GM12864 (cell line): Measurements from ENCODE around the gene SPOPL.
A peak's percentile ranks its signal among the peaks of the same experiment; 100 is the strongest.

ENCODE experiments used
- DNase-seq: peaks from one replicate; pipeline ENCODE4 v3.0.0-alpha.2; 2011; ENCODE audit warnings: low read depth
- H3K4me3 ChIP-seq: 2 replicates; pipeline ENCODE4 v1.5.1; 2011; ENCODE audit warnings: mild to moderate bottlenecking, low read depth, low read length, control low read depth
- TF ChIP-seq, protein P1 (sequence below): IDR thresholded peaks from 2 replicates; pipeline ENCODE4 v1.5.1; 2011; ENCODE audit warnings: low read depth, mild to moderate bottlenecking, moderate library complexity, low read length, control low read depth, inconsistent platforms; ENCODE audit errors: missing control alignments

Gene SPOPL

DNA sequence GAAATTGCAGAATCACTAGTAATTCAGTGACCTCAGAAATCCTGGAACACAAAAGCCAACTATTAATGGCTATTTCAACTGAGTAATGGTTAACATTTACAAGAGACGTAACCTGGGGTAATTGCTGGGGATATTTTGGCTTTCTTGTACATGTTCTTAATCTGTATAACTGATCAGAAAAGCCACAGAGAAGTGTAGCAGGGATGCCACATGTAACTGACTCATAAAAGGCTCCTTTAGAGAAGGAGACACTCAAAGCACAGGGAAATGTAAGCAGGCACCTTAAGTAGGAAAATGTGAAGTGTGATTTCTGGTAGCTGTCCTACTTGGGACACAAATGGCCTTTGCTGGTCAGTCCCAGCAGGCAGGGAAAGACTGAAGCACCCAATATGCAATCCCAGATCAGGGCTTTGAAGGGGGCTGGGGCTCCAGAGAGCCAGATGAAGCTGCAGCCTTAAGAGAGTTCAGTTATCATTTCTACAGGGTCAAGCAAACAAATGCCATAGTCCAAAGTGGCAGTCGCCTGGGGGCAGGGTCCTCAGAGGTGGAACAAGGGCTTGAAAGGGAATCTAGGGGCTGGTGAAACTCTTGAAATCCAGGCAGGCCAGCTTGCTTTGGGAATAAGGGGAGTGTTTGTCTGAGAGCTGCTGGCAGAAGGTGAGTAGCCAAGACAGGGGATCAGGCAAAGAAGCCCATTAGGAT is 7.2 kb upstream of the SPOPL start:
- DNase-seq: no peak
- TF ChIP-seq, protein P1, sequence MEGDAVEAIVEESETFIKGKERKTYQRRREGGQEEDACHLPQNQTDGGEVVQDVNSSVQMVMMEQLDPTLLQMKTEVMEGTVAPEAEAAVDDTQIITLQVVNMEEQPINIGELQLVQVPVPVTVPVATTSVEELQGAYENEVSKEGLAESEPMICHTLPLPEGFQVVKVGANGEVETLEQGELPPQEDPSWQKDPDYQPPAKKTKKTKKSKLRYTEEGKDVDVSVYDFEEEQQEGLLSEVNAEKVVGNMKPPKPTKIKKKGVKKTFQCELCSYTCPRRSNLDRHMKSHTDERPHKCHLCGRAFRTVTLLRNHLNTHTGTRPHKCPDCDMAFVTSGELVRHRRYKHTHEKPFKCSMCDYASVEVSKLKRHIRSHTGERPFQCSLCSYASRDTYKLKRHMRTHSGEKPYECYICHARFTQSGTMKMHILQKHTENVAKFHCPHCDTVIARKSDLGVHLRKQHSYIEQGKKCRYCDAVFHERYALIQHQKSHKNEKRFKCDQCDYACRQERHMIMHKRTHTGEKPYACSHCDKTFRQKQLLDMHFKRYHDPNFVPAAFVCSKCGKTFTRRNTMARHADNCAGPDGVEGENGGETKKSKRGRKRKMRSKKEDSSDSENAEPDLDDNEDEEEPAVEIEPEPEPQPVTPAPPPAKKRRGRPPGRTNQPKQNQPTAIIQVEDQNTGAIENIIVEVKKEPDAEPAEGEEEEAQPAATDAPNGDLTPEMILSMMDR: no peak
- no peak overlapping the region for H3K4me3 ChIP-seq

DNA sequence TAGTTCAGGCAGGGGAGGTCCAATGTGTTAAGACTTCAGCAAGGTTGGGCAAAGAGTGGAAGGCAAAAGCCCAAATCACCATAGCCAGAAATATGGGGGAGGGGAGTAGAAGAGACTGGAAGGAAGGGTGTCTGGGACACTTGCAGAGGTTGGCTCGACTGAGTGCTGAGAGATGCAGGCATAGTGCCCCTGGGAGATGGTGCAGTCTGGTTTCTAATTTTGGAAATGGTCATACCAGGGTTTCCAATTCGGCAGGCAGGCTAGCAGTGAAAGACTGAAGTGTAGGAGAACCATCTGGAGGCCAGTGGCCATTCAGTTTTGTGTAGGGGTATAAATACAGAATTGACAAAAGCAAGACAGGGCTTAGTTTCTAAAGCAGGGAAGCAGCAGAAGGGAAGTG is 6.2 kb upstream of the SPOPL start:
- TF ChIP-seq, protein P1: no peak
- DNase-seq: no peak
- H3K4me3 ChIP-seq: no peak overlapping the region

DNA sequence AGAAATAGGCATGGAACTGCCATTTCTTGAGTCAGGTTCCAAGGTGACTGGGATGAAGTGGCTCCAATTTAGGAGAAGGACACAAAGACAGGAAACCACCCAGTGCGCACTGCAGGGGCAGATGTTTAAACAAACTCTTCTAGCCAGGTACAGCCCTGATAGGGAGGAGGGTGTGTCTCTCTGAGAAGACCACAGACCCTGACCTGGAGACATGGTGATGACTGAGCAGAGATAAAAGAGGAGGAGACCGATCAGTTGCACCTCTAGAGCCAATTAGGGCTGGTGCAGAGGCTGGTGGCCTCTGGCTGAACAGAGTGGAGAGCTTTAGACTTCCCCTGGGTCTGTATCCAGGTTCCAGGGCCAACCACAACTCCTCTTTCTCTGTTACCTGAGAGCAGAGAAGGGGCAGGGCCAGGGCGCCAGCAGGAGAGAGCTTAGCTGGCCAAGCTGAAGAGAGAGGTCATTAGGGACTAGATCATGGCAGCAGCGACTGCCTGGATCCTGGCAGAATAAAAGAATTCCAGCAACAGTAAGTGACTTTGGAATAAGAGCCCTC is 5.4 kb upstream of the SPOPL start:
- TF ChIP-seq, protein P1: no peak
- no peak for DNase-seq
- no peak overlapping the region for H3K4me3 ChIP-seq

DNA sequence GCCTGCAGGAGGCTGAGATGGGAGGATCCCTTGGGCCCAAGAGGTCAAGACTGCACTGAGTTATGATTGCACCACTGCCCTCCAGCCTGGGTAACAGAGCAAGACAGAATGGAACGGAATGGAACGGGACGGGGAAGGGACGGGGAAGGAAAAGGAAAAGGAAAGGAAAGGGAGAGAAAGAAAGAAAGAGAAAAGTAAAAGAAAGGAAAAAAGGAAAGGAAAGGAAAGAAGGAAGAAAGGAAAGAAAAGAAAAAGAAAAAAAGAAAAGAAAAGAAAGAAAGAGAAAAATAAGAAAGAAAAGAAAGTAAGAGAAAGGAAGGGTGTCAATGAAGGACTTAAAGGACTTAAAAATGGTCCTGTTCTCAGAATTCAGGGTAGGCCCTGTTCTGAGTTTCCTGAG is 4.3 kb upstream of the SPOPL start:
- TF ChIP-seq, protein P1: no peak
- H3K4me3 ChIP-seq: no peak overlapping the region
- no peak for DNase-seq

DNA sequence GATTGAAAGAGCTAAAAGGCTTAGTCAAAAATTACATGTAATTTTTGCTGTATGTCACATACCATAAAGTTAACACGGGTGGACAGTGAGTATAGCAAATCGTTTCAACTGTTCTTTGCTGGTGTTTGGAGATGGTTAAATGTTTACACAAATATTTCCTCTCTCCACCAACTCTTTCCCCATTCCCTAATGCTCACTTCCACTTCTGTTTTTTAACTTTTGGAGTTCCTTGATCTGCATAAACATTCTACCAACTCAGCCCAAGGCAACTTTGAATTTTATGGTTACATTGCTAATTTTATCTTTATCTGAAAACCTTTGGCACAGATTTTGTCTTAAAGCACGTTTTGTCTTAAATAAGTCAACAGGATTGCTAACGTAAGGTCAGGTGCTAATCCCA is 1.9 kb upstream of the SPOPL start:
- H3K4me3 ChIP-seq: no peak overlapping the region
- TF ChIP-seq, protein P1: no peak
- no peak for DNase-seq

DNA sequence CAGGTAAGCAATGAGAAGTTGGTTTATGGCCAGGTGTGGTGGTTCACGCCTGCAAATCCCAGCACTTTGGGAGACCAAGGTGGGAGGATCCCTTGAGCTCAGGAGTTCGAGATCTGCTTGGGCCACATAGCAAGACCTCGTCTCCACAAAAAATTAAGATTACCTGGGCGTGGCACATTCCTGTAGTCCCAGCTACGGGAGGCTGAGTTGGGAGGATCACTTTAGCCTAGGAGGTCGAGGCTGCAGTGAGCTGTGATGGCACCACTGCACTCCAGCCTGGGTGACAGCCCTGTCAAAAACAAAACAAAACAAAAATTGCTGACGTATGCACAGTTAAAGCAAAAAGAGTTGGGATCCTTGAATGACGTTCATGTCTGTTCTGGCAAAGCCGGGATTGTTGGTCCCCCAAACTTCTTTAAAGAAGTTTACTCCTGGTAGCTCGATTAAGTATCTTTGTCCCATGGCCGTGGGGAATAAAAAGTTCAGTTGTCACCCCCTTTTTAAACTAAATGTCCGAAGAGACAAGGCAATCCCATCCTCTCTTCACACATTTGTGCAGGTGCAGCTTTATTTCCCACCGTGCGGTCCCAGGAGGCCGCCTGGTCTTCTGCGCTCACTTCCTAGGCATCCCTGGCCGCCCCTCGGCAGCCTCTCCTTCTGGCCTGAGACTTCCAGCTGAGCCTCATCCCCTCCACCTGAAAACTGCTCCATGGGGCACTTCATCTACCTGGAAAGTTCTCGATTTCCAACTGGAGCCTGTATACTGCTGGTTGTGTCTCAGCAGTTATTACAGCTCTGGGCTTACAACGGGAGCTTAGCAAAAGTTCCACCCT is 762 bp upstream of the SPOPL start:
- peak overlapping the region; percentile 62 for H3K4me3 ChIP-seq
- TF ChIP-seq, protein P1: no peak
- no peak for DNase-seq
